GM19455 (cell line): ENCODE data around the gene PTPN2.
A peak's percentile ranks its signal among the peaks of the same experiment; 100 is the strongest.

Source experiments
- ATAC-seq: cut with Tn5 transposase; IDR thresholded peaks from one replicate; pipeline ENCODE4 v1.9.1; 2021; ENCODE audit not compliant: unreplicated experiment

The PTPN2 gene

DNA sequence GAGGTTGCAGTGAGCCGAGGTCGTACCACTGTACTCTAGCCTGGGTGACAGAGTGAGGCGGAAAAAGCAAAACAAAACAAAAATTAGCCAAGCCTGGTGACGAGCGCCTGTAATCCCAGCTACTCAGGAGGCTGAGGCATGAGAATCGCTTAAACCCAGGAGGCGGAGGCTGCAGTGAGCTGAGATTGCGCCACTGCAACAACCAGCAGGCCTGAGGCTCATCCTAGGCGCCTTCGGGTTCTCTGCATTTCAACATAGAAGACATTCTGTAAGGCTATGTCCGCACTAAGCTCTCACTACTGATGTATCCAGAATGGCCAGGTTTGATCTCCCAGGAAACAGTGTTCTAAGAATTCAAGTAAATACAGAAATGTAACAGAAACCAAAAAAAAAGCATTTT is 23.5 kb downstream of the PTPN2 start:
- no peak for ATAC-seq

- ATAC-seq, result no peak
Observed at GRCh38 chr18:12858991-12859390, 25.0 kb downstream of the PTPN2 start.

DNA sequence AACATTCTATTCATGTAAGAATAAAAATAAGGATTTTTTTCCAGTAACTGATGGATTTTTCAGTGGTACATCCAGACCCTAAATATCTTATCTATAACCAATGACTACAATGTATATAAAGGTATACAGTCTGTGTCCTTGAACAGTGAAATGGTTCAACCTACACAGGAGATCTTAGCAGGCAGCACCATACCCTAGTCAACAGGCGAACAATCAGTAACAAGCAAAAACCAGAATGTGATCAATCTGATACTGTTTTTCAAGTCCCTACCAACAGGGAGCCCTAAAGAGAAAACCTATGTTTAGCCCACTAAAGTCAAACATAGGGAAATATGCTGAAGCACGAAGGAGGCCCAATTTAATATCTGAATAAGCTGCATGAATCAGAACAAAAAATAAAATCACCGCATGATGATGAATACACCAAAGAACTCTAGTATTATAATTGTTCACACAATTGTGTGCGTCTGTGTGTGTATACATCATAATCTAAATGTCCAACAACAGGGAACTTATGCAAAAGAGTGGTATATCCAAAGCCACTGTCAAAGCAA is 26.0 kb downstream of the PTPN2 start:
- ATAC-seq, result no peak

DNA sequence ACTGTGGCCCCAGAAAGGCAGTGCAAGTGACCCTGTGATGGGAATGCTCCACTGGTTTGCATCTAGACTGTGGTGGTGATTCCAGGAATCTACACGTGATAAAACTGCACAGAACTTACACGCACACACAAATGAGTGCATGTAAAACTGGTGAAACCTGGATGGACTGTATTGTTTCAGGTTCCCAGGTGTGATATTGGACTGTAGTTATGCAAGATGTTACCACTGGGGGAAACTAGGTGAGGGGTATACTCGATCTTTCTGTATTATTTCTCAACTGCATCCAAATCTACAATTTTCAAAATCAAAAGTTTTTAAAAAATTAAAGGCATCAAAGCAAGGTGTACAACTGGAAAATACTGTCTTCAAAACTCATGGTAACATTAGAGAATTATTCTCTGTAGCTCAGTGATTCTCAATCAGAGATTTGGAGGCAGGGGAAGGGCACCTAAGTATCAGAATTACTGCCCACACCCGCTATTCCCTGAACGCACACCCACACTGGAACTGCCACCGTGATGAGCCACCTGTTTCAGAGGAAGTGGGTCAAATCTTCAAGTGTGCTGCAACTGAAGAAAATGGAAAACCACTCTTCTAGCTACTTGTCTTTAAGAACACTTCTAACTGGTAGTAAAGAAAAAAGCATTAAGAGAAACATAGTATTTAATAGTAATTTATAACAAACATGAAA is 26.7 kb downstream of the PTPN2 start:
- ATAC-seq, result no peak

- no peak for ATAC-seq
Observed at GRCh38 chr18:12855916-12856315, 28.1 kb downstream of the PTPN2 start.

GRCh38 chr18:12852566-12853315 is 31.3 kb downstream of the PTPN2 start:
- no peak for ATAC-seq

DNA sequence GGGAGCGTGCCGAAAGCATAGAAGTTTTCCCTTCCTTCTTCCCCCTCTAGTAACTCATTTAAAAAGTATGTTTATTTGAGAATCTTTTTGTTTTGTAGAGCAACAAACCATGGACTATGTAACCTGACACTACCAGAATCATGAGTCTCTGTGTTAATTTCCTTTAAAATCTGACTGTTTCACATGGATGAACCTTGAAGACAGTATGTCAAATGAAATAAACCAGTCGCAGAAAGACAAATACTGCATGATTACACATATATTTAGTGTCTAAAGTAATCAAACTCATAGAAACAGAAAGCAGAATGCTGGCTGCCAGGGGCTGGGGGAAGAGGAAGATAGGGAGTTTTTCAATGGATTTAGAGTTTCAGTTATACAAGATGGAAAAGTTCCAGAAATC is 32.3 kb downstream of the PTPN2 start:
- no peak for ATAC-seq

DNA sequence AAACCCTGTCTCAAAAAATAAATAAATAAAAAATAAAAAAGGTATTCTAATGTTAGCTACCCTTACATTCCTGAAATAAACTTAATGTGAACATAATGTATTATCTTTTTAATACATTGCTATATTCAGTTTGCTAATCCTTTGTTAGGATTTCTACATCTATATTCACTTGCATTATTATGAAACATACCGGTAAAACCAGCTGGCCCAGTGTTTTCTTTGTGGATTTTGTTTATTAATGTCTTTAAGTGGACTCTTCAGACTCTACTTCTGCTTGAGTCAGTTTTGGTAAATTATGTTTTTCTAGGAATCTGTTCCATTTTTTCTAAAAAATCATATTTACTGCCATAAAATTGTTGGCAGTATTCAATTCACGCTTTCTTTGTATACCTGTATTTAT is 34.5 kb downstream of the PTPN2 start:
- ATAC-seq, result no peak

DNA sequence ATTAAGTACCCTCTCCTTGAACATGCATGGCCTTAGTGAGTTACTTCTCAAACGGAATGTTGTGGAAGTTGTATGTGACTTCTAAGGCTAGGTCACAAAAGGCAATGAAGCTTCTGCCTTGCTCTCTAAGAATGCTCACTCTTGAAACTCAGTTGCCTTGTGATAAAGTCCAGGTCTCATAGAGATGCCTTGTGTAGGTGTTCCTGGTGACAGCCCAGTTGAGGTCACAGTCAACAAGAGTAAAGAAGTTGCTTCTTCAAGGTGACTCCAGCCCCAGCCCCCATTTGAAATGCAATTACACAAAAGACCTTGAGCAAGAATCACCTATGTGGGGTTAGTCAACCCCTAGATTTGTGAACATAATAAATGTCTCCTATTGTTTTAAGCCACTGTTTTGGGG is 35.6 kb downstream of the PTPN2 start:
- no peak for ATAC-seq

DNA sequence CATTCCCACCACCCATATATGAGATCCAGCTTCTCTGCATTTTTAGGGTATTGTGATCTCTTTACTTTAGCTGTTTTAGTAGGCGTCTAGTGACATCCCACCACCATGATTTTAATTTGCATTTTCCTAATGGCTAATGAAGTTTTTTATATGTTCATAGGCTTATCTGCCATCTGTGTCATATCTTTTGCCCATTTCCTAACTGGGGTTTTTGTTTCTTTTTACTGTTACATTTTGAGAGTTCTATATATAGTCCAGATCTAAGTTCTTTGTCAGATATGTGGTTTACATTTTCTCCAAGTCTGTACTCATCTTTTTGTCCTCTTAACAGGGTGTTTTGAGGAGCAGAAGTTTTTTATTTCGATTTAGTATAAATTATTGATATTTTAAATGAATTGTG is 39.6 kb downstream of the PTPN2 start:
- ATAC-seq, result no peak

DNA sequence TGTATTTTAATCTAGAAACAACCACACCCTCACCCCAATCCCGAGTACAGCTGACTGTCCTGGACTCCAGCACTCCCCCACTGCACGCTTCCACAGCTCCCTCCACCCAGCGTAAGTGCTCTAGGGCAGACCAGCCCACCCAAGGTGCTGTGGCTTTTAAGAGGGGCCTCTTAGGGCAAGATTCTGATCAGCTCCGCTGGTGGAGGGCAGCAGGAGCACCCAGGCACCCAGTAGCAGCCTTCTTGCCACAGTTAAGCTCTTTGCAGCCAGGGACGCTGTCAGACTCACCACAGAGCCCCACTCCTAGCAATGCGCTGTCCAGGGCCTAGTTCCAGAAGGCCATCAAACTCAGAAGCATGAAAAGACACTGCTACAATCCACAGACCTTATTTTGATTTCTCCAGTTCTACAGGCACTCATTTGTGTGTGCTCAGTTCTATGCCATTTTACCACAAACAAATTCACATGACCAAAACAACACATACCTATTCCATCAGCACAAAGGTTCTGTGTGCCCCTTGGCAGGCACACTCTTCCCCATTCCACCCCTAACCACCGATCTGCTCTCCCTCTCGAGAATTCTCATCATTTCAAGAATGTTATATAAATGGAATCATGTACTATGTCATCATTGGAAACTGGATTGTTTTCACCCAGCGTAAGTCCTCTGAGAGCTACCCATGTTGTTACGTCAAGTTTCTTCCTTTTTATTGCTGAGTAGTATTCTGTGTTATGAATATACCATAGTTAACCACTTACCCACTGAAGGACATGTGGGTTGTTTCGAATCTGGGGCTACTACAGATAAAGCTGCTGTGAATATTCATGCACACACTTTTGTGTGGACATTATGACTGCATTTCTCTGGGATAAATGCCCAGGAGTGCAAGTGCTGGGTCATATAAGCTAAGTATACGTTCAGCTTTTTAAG is 40.4 kb downstream of the PTPN2 start:
- no peak for ATAC-seq

GRCh38 chr18:12842459-12843380 is 41.3 kb downstream of the PTPN2 start:
- ATAC-seq, result no peak

GRCh38 chr18:12841070-12841469 is 43.0 kb downstream of the PTPN2 start:
- no peak for ATAC-seq

- ATAC-seq, result no peak
Observed at GRCh38 chr18:12840382-12840781, 43.7 kb downstream of the PTPN2 start.

- peak; percentile 73 for ATAC-seq
Observed at GRCh38 chr18:12839526-12840196, 44.4 kb downstream of the PTPN2 start.

DNA sequence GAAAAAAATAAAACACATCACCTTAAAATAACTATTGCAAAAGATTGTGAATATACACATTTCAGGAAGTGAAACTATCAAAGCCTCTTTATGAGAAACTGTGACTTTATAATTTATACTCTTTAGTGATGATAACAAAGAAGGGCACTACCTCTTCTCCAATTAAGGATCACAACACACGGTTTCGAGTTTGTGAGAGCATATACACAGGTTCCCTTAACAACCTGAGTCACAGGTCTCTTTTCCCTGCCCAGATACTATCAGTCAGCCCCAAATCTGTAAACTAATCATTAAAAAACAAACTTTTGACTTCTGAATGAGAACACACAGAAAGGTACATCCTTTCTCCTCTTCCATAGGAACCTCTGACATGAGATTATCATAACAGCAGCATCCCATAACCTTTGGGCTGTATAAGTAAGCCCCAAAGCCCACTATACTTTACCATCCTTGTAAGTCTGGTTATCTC is 44.9 kb downstream of the PTPN2 start:
- peak; percentile 47 for ATAC-seq

DNA sequence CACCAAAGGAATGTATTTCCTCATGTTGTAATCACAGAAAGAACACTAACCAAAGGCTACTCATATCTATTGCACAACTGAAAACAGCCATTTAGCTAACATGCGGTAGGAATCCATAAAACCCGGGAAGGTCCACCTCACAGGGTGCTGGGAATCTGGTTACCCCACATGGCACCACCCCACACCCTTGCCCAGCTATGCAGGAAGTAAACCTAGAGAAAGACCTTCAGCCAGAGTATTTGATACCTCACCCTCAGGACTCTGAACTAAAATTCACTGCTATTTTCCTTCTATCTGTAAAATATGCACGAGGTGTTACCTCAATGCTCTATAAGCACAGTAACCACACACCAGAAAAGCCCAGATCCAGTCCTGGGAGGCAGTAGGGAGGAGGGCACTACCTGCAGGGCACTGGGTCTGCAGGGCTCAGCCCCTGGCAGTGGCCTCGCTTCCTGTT is 45.8 kb downstream of the PTPN2 start:
- no peak for ATAC-seq

DNA sequence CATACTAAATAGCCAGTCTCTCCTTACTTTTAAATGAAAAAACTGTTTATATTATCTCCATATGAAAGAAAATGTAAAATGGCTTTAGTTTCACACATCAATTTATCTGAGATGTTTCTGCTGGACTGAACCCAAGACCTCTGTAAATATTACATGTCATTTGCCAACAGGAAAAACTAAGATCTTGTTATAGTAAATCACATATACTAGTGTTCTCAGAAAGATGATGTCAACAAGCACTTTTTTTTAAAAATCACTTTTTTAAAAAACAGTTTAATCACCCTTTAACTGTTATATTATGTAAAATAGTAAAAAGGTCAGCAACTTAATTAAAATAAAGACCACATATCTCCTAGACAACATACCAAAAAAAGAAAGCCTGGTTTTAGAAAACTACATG is 46.3 kb downstream of the PTPN2 start:
- ATAC-seq, result no peak

- no peak for ATAC-seq
Observed at GRCh38 chr18:12836551-12836950, 47.5 kb downstream of the PTPN2 start.
